HL-60 (cell line): Measurements from ENCODE around the gene CDC20.

Experiments
- DNase-seq, 2 experiments: peaks; one replicate each; pipeline ENCODE4 v3.0.0-alpha.2; 2010 to 2020; ENCODE audit warnings: low read depth in 1 of 2, low spot score in 1 of 2
- H3K27ac ChIP-seq: fragments of 250-450 bp; sonication (Bioruptor Pico); replicated peaks from 2 replicates; pipeline ENCODE4 v1.5.1; 2020; ENCODE audit warnings: mild to moderate bottlenecking, moderate library complexity
- H3K27me3 ChIP-seq: fragments of 250-450 bp; sonication (Bioruptor Pico); 2 replicates; pipeline ENCODE4 v1.5.1; 2021; ENCODE audit warnings: mild to moderate bottlenecking, moderate library complexity; ENCODE audit not compliant: insufficient read depth, poor library complexity, severe bottlenecking
- H3K4me3 ChIP-seq: replicated peaks from 2 replicates; pipeline ENCODE4 v1.5.1; 2011; ENCODE audit warnings: mild to moderate bottlenecking, control low read depth, low read length; ENCODE audit not compliant: insufficient read depth
- GABPA ChIP-seq: IDR thresholded peaks from 2 replicates; pipeline ENCODE4 v1.6.1; 2012; ENCODE audit warnings: low read depth
- POLR2AphosphoS5 ChIP-seq: IDR thresholded peaks from 2 replicates; pipeline ENCODE4 v1.6.1; 2012; ENCODE audit warnings: low read depth
- SPI1 ChIP-seq: IDR thresholded peaks from 2 replicates; pipeline ENCODE4 v1.6.1; 2012; ENCODE audit warnings: low read depth, mild to moderate bottlenecking, borderline replicate concordance
- TF ChIP-seq, protein P1 (sequence below): IDR thresholded peaks from one replicate; pipeline ENCODE4 v1.5.1; 2011; ENCODE audit warnings: low read length, control low read depth, inconsistent platforms; ENCODE audit not compliant: insufficient read depth
- TF ChIP-seq, protein P2 (sequence below): IDR thresholded peaks from 2 replicates; pipeline ENCODE4 v1.6.1; 2012; ENCODE audit warnings: low read depth; ENCODE audit not compliant: insufficient replicate concordance

Gene CDC20

DNA sequence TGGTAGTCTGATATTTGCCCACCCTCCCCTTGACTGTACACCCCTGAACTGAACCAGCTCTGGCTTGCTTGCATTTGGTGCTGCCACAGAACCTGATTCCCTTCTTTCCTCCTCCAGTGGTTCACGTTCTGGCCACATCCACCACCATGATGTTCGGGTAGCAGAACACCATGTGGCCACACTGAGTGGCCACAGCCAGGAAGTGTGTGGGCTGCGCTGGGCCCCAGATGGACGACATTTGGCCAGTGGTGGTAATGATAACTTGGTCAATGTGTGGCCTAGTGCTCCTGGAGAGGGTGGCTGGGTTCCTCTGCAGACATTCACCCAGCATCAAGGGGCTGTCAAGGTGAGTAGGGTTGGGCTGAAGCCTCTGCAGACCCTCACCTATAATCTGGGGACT, 1.8 kb downstream of the CDC20 start:
- no peak for TF ChIP-seq GABPA
- TF ChIP-seq, protein P1, sequence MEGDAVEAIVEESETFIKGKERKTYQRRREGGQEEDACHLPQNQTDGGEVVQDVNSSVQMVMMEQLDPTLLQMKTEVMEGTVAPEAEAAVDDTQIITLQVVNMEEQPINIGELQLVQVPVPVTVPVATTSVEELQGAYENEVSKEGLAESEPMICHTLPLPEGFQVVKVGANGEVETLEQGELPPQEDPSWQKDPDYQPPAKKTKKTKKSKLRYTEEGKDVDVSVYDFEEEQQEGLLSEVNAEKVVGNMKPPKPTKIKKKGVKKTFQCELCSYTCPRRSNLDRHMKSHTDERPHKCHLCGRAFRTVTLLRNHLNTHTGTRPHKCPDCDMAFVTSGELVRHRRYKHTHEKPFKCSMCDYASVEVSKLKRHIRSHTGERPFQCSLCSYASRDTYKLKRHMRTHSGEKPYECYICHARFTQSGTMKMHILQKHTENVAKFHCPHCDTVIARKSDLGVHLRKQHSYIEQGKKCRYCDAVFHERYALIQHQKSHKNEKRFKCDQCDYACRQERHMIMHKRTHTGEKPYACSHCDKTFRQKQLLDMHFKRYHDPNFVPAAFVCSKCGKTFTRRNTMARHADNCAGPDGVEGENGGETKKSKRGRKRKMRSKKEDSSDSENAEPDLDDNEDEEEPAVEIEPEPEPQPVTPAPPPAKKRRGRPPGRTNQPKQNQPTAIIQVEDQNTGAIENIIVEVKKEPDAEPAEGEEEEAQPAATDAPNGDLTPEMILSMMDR = no peak
- no peak for TF ChIP-seq SPI1
- TF ChIP-seq POLR2AphosphoS5 = no peak
- TF ChIP-seq, protein P2, sequence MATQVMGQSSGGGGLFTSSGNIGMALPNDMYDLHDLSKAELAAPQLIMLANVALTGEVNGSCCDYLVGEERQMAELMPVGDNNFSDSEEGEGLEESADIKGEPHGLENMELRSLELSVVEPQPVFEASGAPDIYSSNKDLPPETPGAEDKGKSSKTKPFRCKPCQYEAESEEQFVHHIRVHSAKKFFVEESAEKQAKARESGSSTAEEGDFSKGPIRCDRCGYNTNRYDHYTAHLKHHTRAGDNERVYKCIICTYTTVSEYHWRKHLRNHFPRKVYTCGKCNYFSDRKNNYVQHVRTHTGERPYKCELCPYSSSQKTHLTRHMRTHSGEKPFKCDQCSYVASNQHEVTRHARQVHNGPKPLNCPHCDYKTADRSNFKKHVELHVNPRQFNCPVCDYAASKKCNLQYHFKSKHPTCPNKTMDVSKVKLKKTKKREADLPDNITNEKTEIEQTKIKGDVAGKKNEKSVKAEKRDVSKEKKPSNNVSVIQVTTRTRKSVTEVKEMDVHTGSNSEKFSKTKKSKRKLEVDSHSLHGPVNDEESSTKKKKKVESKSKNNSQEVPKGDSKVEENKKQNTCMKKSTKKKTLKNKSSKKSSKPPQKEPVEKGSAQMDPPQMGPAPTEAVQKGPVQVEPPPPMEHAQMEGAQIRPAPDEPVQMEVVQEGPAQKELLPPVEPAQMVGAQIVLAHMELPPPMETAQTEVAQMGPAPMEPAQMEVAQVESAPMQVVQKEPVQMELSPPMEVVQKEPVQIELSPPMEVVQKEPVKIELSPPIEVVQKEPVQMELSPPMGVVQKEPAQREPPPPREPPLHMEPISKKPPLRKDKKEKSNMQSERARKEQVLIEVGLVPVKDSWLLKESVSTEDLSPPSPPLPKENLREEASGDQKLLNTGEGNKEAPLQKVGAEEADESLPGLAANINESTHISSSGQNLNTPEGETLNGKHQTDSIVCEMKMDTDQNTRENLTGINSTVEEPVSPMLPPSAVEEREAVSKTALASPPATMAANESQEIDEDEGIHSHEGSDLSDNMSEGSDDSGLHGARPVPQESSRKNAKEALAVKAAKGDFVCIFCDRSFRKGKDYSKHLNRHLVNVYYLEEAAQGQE = no peak
- Histone ChIP-seq H3K27ac (no peak overlapping the region), H3K27me3 (no peaks in the 10 kb centered on the region), H3K4me3 (peak overlapping the region; percentile 92)
- DNase-seq = no peak

DNA sequence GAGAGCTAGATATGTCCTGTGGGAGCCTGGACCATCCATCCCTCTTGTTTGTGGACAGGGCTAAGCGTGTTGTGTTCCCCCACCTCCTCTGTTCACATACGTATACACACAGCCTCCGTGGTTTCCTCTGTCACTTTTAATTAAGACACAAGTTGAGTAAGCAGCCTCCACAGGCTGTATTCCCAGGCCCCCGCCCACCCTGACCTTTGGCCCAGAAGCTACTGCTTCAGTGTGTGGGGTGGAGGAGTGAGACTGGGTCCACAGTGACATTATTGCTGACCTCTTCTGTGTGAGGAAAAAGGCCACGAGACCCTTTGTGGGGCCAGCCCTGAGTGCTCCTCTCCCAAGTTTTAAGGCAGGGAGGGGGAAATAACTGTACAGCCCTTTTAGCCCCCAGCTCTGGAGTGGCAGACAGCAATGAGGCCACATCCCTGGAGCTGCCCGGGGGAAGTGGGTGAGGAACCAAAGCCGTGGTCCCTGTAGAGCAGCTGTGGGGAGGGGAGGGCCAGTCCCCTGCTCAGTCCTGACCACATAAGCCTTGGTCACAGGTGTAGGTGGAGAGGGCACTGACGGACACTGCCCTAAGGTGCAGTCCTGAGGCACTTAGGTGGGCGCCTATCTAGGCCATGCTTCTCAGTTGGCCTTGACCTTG, 4.6 kb downstream of the CDC20 start:
- H3K27me3 ChIP-seq = no peaks in the 10 kb centered on the region
- DNase-seq = peak in 1 of 2 experiments; percentile 12
- H3K27ac ChIP-seq = no peak overlapping the region
- no peak overlapping the region for H3K4me3 ChIP-seq
- TF ChIP-seq POLR2AphosphoS5 (no peak), SPI1 (no peak), GABPA (no peak)
- TF ChIP-seq, protein P2 = no peak
- TF ChIP-seq, protein P1 = no peak

DNA sequence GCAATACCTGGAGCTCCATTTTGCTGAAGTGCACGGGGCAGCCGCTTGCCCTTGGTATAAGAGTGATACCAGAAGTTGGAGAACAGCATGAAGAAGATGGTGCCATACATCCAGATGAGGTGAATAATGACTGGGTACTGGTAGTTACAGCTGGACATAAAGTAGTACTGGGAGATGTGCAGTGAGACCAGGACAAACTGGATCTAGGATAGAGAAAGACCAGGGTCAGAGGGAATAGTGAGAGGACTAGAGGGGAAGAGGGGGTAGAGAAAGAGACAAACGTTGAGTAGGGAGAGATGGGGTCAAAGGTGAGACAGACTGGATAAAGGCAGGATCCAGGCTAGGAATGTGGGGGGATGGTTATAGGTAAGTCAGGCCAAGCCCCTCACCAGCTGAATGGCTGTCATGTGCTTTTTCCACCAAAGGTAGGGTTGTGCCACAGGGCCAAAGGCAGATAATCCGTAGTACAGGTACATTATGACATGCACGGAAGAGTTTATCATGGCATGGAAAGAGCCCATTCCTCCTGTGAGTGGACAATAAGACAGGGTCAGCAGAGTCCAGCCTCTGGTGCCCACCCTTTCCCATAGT, 5.2 kb downstream of the CDC20 start:
- DNase-seq = no peak
- Histone ChIP-seq H3K27me3 (no peaks in the 10 kb centered on the region), H3K27ac (no peak overlapping the region), H3K4me3 (no peak overlapping the region)
- TF ChIP-seq, protein P1 = no peak
- TF ChIP-seq GABPA (no peak), SPI1 (no peak), POLR2AphosphoS5 (no peak)
- TF ChIP-seq, protein P2 = no peak
